Measurements from ENCODE around the gene SPSB3.

The SPSB3 gene

GRCh38 chr16:1732071-1732470 is 50.3 kb downstream of the SPSB3 start:
- TF ChIP-seq, protein P1, sequence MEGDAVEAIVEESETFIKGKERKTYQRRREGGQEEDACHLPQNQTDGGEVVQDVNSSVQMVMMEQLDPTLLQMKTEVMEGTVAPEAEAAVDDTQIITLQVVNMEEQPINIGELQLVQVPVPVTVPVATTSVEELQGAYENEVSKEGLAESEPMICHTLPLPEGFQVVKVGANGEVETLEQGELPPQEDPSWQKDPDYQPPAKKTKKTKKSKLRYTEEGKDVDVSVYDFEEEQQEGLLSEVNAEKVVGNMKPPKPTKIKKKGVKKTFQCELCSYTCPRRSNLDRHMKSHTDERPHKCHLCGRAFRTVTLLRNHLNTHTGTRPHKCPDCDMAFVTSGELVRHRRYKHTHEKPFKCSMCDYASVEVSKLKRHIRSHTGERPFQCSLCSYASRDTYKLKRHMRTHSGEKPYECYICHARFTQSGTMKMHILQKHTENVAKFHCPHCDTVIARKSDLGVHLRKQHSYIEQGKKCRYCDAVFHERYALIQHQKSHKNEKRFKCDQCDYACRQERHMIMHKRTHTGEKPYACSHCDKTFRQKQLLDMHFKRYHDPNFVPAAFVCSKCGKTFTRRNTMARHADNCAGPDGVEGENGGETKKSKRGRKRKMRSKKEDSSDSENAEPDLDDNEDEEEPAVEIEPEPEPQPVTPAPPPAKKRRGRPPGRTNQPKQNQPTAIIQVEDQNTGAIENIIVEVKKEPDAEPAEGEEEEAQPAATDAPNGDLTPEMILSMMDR (conservative IDR thresholded peaks at IDR 0.05): no peak
- no peak overlapping the region for H3K27ac ChIP-seq

GRCh38 chr16:1731603-1732002 is 50.8 kb downstream of the SPSB3 start:
- H3K27ac ChIP-seq: no peak overlapping the region

DNA sequence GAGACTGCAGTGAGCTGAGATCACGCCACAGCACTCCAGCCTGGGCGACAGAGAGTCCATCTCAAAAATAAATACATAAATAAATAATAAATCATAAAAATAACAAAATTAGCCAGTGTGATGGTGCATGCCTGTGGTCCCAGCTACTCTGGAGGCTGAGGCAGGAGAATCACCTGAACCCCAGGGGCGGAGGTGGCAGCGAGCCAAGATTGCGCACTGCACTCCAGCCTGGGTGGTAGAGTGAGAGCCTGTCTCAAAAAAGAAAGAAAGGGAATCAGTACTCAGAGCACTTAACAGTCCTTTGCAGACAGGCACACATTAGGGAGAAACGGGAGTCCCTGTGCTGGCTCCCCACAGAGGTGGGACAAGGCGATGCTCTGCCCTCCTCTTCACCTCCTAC is 51.3 kb downstream of the SPSB3 start:
- TF ChIP-seq, protein P1 (conservative IDR thresholded peaks at IDR 0.05): no peak
- no peak overlapping the region for H3K27ac ChIP-seq

More at GRCh38 chr16:1731603-1732002, 50.8 kb downstream of the SPSB3 start:
- TF ChIP-seq, protein P1 (conservative IDR thresholded peaks at IDR 0.05): no peak

GRCh38 chr16:1729445-1729844 is 52.9 kb downstream of the SPSB3 start:
- no peak overlapping the region for H3K27ac ChIP-seq
- TF ChIP-seq, protein P1 (conservative IDR thresholded peaks at IDR 0.05): no peak

DNA sequence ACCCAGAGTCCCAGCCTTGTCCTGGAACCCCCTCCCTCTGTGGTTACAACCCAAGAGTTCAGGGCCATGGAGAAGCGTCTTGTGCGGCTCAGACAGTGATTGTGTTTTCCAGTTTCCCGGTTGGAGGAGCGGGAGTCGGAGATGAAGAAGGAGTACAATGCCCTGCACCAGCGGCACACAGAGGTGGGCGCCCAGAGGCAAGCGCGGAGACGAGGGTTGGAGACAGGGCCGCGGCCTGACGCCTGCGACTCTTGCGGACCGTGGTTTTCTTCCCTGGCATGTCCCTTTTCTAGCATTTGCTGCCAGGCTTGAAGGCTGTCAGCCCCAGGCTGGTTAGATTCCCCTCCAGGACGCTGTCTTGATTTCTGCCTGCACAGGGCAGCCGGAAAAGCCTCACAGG is 53.3 kb downstream of the SPSB3 start:
- no peak overlapping the region for H3K27ac ChIP-seq
- TF ChIP-seq, protein P1 (conservative IDR thresholded peaks at IDR 0.05): no peak

GRCh38 chr16:1727651-1728624 is 54.4 kb downstream of the SPSB3 start:
- TF ChIP-seq, protein P1 (conservative IDR thresholded peaks at IDR 0.05): no peak
- no peak overlapping the region for H3K27ac ChIP-seq

Measured in VCaP (cell line).